Nephron (organoid): ENCODE data around the gene NELFCD.
"Not testable (repeated sequence)": the region's sequence is repeated elsewhere in the genome, so short reads cannot be mapped to it uniquely, and the experiment has no call there.

Experiments
- H3K27ac Mint-ChIP-seq, 3 experiments: 2 replicates each; pipeline ENCODE4 v1.8.0; 2020; ENCODE audit warnings: mixed read lengths in 3 of 3, mild to moderate bottlenecking in 2 of 3, moderate library complexity in 1 of 3
- H3K27me3 Mint-ChIP-seq: 2 replicates; pipeline ENCODE4 v1.8.0; 2021; ENCODE audit warnings: low read depth, mild to moderate bottlenecking, moderate library complexity, mixed read lengths
- H3K36me3 Mint-ChIP-seq: 2 replicates; pipeline ENCODE4 v1.8.0; 2020; ENCODE audit warnings: low read depth, mixed read lengths
- H3K4me1 Mint-ChIP-seq: 2 replicates; pipeline ENCODE4 v1.8.0; 2020; ENCODE audit warnings: mixed read lengths
- H3K4me3 Mint-ChIP-seq, 3 experiments: 2 replicates each; pipeline ENCODE4 v1.8.0; 2020; ENCODE audit warnings: mild to moderate bottlenecking in 3 of 3, mixed read lengths in 3 of 3, moderate library complexity in 2 of 3
- H3K9me3 Mint-ChIP-seq: 2 replicates; pipeline ENCODE4 v1.8.0; 2020; ENCODE audit warnings: mixed read lengths
- TF ChIP-seq, protein P1 (sequence below), 3 experiments: fragments of 200-600 bp; sonication (generic); IDR thresholded peaks; one replicate each; pipeline ENCODE4 v1.5.0; 2021; ENCODE audit warnings: antibody characterized with exemption in 3 of 3; ENCODE audit not compliant: unreplicated experiment in 3 of 3

Gene NELFCD

DNA sequence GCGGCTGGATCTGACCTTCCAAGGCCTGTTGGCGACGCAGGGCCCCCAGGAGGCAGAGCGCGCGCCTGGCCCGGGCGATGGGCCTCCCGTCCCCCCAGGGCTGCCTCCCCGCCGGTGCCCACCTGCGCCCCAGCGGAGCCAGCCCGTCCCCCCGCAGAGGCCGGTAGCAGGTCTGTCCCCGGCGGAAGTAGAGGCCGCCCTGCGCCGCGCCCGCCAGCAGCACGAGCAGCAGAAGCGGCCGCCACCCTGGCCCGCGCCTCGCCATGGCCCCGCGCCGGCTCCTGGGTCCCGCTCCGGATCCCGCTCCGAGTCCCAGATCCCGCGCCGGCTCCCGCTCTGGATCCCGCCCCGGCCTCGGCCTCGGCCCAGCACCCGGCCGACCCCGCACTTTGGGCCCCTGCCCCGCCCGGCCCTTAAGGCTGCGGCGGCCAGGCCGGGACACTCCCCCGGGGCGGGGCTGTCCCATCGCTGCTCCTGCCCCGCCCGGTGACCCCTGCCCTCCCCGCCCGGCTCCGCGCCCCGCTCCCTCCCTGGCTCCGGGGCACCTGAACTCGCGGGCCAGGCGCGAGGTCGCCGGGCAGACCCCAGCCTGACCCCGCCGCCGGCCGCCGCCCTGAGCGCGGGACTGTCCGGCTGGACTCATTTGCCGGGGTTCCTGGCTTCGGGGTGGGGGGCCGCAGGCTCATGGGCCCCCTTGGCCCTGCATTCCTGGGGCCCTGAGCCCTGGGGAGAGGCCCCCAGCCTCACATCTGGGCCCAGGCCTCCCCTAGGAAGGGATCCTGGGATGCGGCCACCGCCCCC is 26.0 kb downstream of the NELFCD start, which contains the start of gene CTSZ:
TSS of gene CTSZ (minus strand) at position 391 of the 801 bp plus-strand sequence. CDS start at position 265, 126 bp downstream.
- peaks cover 22% of the 10 kb centered on the region for H3K4me1 Mint-ChIP-seq
- no peaks in the 10 kb centered on the region for H3K9me3 Mint-ChIP-seq
- H3K4me3 Mint-ChIP-seq, result peak within 1 kb of the TSS; percentile 79 to 81 (median 81)
- TF ChIP-seq, protein P1, sequence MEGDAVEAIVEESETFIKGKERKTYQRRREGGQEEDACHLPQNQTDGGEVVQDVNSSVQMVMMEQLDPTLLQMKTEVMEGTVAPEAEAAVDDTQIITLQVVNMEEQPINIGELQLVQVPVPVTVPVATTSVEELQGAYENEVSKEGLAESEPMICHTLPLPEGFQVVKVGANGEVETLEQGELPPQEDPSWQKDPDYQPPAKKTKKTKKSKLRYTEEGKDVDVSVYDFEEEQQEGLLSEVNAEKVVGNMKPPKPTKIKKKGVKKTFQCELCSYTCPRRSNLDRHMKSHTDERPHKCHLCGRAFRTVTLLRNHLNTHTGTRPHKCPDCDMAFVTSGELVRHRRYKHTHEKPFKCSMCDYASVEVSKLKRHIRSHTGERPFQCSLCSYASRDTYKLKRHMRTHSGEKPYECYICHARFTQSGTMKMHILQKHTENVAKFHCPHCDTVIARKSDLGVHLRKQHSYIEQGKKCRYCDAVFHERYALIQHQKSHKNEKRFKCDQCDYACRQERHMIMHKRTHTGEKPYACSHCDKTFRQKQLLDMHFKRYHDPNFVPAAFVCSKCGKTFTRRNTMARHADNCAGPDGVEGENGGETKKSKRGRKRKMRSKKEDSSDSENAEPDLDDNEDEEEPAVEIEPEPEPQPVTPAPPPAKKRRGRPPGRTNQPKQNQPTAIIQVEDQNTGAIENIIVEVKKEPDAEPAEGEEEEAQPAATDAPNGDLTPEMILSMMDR (IDR thresholded peaks at IDR 0.05; ENCODE audit: unreplicated experiment in 3 of 3), result no peak
- peaks cover 25% of the 10 kb centered on the region for H3K27me3 Mint-ChIP-seq
- H3K36me3 Mint-ChIP-seq, result no peaks in the 10 kb centered on the region
- peak within 1 kb of the TSS in 1 of 3 experiments; percentile 54 for H3K27ac Mint-ChIP-seq

DNA sequence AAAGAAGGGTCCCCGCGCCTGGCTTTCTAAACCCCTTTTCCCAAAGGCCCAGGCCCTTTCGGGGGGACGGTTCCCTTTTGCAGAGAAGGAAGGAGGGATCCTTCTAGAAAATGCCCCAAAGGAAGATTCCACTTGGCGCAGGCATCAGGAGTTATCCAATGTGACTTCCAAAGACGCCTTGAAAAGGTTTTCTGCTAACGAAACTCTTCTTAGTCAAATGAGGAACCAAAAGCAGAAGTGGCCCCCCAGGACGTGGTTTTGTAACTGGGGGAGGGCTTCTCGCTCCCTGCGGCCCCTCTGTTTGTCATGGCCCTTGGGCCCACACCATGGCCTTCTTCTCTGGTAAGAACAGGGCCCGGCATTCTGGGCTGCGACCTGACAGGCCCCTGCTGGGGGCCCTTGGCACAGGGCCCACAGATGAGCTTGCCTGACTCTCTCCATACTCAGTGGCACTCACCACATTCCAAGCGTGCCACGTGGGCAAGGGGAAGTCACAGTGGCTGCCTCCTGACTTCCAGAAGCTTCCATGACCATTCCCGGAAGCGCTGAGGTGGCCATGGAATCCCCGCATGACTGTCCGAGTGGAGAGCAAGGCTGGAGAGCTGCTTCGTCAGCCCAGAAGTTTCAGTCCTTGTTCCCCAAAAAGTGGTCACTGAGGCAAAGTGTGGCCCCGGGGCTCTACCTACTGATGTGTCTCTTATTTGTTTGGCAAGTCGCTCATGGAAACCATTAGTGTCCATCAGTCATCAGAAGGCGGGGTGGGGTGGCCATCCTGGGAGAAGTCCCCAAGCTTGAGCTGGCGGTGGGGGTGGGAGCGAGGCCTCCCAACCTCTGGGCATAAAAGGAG is 26.8 kb downstream of the NELFCD start:
- Mint-ChIP-seq H3K4me1 (peaks cover 22% of the 10 kb centered on the region), H3K36me3 (no peaks in the 10 kb centered on the region), H3K27me3 (peaks cover 29% of the 10 kb centered on the region), H3K27ac (no peak overlapping the region), H3K9me3 (no peaks in the 10 kb centered on the region), H3K4me3 (peak overlapping the region; percentile 79 to 81 (median 79))
- TF ChIP-seq, protein P1 (IDR thresholded peaks at IDR 0.05; ENCODE audit: unreplicated experiment in 3 of 3), result no peak

DNA sequence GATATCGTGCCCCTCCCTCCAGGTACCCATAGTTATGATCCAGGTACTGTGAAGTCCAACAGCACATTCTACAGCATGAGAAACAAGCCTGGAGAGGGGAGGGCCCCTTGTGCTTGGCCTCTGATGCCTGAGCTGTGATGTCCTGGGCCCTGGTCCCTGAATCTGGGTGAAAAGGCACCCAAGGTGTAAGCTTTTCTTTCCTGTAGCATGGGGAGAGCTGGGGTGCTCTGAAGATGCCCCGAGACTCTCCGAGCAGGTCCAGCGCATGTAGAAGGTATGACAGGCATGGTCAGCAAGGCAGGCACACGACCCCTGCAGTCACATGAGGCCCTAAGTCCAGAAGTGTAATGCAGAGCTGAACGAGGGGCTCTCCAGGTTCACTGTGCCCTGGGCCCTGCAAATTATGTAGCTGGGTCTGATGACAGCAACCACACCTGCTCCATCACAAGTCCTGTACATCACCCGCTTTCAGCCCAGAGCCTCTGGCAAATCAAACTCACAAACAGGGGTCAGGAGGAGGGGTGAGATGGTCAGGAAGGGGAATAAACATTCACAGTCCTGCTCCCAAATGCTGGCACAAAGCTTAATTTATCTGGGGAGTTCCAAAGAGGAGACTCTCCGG is 27.8 kb downstream of the NELFCD start:
- H3K4me3 Mint-ChIP-seq, result peak overlapping the region; percentile 17 to 81 (median 64)
- peaks cover 20% of the 10 kb centered on the region for H3K4me1 Mint-ChIP-seq
- H3K36me3 Mint-ChIP-seq, result no peaks in the 10 kb centered on the region
- no peaks in the 10 kb centered on the region for H3K9me3 Mint-ChIP-seq
- no peak overlapping the region for H3K27ac Mint-ChIP-seq
- TF ChIP-seq, protein P1 (IDR thresholded peaks at IDR 0.05; ENCODE audit: unreplicated experiment in 3 of 3), result no peak
- H3K27me3 Mint-ChIP-seq, result peaks cover 24% of the 10 kb centered on the region

DNA sequence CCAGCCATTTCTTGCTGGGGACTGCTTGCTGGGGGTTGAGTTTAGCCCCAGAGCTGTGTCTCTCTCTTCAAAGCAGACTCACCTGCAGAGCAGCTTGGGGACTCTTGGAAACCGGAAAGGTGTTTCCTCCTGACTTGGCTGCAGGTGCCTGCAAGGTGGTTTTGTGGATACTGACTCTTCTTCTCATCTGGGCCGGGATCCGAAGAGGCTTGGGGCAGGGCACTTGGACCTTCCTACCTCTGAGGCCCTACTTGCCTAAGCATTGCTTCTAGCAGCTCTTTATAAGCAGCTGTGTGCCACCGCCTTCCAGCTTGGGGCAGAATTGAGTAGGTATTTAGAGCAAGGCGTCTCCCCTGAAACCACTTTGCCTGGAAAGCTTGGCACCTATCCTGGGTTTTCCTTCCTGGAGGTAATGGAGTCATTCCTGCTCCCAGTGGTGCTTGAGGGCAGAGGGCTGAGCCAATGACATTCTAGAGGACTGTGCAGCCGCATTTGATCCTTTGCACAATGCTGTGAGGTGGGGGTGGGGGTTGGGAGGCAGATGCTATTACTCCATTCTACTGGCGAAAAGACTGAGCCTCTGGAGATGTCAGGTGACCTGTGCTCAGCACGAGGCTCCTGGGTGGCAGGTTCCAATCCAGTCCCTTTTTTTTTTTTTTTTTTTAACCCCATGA is 29.4 kb downstream of the NELFCD start:
- peaks cover 10% of the 10 kb centered on the region for H3K4me1 Mint-ChIP-seq
- H3K4me3 Mint-ChIP-seq, result peak overlapping the region in 2 of 3 experiments; percentile 13 to 59
- no peaks in the 10 kb centered on the region for H3K36me3 Mint-ChIP-seq
- no peaks in the 10 kb centered on the region for H3K9me3 Mint-ChIP-seq
- TF ChIP-seq, protein P1 (IDR thresholded peaks at IDR 0.05; ENCODE audit: unreplicated experiment in 3 of 3), result no peak
- peaks cover 24% of the 10 kb centered on the region for H3K27me3 Mint-ChIP-seq
- no peak overlapping the region for H3K27ac Mint-ChIP-seq

DNA sequence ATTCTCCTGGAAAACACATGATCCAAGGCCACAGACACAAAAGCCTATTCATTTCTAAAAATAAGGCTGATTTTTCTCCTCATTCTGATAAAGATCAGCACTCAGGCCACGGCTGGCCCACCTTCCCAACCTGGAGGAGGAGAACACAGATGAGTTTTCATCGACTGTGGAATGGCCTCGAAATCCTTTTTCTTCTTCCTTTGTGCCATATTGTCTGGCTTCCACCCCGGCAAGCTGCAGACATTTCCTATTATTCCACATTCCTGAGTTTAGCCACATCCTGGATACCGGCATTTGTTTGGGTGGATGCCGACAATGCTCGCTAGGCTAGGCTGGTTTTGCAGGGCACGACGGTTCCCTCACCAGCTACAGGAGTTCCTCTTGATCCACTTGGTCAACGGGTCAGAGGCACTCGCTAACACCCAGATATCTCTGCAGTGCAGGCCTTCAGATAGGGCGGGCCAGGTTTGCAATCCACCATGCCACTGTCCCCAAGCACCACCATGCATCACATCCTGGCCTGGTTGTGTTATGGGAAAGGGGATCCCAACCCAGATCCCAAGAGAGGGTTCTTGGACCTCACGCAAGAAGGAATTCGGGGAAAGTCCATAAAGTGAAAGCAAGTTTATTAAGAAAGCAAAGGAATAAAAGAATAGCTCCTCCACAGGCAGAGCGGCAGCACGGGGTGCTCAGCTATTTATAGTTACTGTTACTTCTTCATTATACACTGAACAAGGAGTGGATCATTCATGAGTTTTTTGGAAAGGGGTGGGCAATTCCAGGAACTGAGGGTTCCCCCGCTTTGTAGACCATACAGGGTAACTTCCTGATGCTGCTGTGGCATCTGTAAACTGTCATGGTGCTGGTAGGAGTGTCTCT is 30.2 kb downstream of the NELFCD start:
- Mint-ChIP-seq H3K4me3 (no peak overlapping the region), H3K4me1 (peaks cover 6% of the 10 kb centered on the region), H3K27me3 (peaks cover 26% of the 10 kb centered on the region), H3K27ac (peak overlapping the region in 1 of 3 experiments; percentile 37), H3K36me3 (no peaks in the 10 kb centered on the region), H3K9me3 (no peaks in the 10 kb centered on the region)
- TF ChIP-seq, protein P1 (IDR thresholded peaks at IDR 0.05; ENCODE audit: unreplicated experiment in 3 of 3), result no peak

DNA sequence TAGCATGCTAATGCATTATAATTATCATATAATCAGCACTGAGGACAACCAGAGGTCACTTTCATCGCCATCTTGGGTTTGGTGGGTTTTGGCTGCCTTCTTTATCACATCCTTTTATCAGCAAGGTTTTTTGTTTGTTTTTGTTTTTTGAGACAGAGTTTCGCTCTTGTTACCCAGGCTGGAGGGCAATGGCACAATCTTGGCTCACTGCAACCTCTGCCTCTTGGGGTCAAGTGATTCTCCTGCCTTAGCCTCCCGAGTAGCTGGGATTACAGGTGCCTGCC is 30.8 kb downstream of the NELFCD start:
- H3K9me3 Mint-ChIP-seq, H3K4me3 Mint-ChIP-seq, H3K4me1 Mint-ChIP-seq, H3K36me3 Mint-ChIP-seq: not testable (repeated sequence)
- peak overlapping the region in 1 of 3 experiments; percentile 37 for H3K27ac Mint-ChIP-seq
- peaks cover 28% of the 10 kb centered on the region for H3K27me3 Mint-ChIP-seq
